Smooth muscle cell (in vitro differentiated cells): Measurements from ENCODE around the gene GLOD4. TPM values are rescaled to one million over a fixed set of nuclear protein-coding genes. Genes with fewer than 3 reads are reported as not detected.

Experiments used
- DNase-seq: peaks from one replicate; lab custom pipeline; 2025; ENCODE audit not compliant: unreplicated experiment; lab: John Stamatoyannopoulos, UW
- H2AFZ ChIP-seq: fragments of 200-600 bp; sonication (generic); 2 replicates; pipeline ENCODE4 v1.6.0; 2016; ENCODE audit warnings: antibody characterized with exemption, low read depth, mild to moderate bottlenecking
- H3F3A ChIP-seq: fragments of 200-600 bp; sonication (generic); 2 replicates; pipeline ENCODE4 v1.6.0; 2017; ENCODE audit warnings: antibody characterized with exemption, low read depth
- H3K27ac ChIP-seq: fragments of 200-600 bp; sonication (generic); 2 replicates; pipeline ENCODE4 v1.5.1; 2016; ENCODE audit warnings: low read depth, mild to moderate bottlenecking
- H3K27me3 ChIP-seq: fragments of 200-600 bp; sonication (generic); 2 replicates; pipeline ENCODE4 v1.6.1; 2016; ENCODE audit warnings: low read depth, mild to moderate bottlenecking
- H3K36me3 ChIP-seq: fragments of 200-600 bp; sonication (generic); 2 replicates; pipeline ENCODE4 v1.5.1; 2016; ENCODE audit warnings: low read depth
- H3K4me1 ChIP-seq: fragments of 200-600 bp; sonication (generic); 2 replicates; pipeline ENCODE4 v1.5.1; 2016; ENCODE audit warnings: low read depth
- H3K4me2 ChIP-seq: fragments of 200-600 bp; sonication (generic); 2 replicates; pipeline ENCODE4 v1.6.0; 2016; ENCODE audit warnings: mild to moderate bottlenecking
- H3K4me3 ChIP-seq: fragments of 200-600 bp; sonication (generic); 2 replicates; pipeline ENCODE4 v1.5.1; 2016; ENCODE audit warnings: mild to moderate bottlenecking
- H3K79me2 ChIP-seq: fragments of 200-600 bp; sonication (generic); 2 replicates; pipeline ENCODE4 v1.6.0; 2016; ENCODE audit warnings: low read depth, mild to moderate bottlenecking
- H3K9ac ChIP-seq: fragments of 200-600 bp; sonication (generic); 2 replicates; pipeline ENCODE4 v1.6.0; 2016; ENCODE audit warnings: low read depth
- H3K9me3 ChIP-seq: fragments of 200-600 bp; sonication (generic); replicated peaks from 2 replicates; pipeline ENCODE4 v1.5.1; 2016; ENCODE audit warnings: low read depth
- H4K20me1 ChIP-seq: fragments of 200-600 bp; sonication (generic); 2 replicates; pipeline ENCODE4 v1.6.0; 2016; ENCODE audit warnings: low read depth
- CTCF ChIP-seq: fragments of 200-600 bp; sonication (generic); IDR thresholded peaks from 2 replicates; pipeline ENCODE4 v1.5.1; 2017; ENCODE audit warnings: borderline replicate concordance, mild to moderate bottlenecking, antibody characterized with exemption; ENCODE audit not compliant: insufficient read depth, poor library complexity, severe bottlenecking
- WGBS: methylation state at CpG from one replicate; pipeline ENCODE4 v1.1.7; 2016; ENCODE audit warnings: low lambda C conversion rate; 5-methylcytosine and 5-hydroxymethylcytosine counted together
- polyA plus RNA-seq: library from polyadenylated mRNA; unstranded; fragments of >200 nt; fragmentation: Nextera tagmentation; extraction: Ambion mirVana; gene quantifications from 2 replicates; pipeline ENCODE4 v1.2.1, GENCODE V29; 2016
- total RNA-seq: library from RNA; depleted of rRNA; stranded (reverse); fragments of >200 nt; gene quantifications from 2 replicates; pipeline ENCODE4 v1.2.3, GENCODE V29; 2014

GLOD4 gene
- total and polyA plus RNA-seq, 2 experiments from 2014 or later, result 47.2 to 53.5 TPM

DNA sequence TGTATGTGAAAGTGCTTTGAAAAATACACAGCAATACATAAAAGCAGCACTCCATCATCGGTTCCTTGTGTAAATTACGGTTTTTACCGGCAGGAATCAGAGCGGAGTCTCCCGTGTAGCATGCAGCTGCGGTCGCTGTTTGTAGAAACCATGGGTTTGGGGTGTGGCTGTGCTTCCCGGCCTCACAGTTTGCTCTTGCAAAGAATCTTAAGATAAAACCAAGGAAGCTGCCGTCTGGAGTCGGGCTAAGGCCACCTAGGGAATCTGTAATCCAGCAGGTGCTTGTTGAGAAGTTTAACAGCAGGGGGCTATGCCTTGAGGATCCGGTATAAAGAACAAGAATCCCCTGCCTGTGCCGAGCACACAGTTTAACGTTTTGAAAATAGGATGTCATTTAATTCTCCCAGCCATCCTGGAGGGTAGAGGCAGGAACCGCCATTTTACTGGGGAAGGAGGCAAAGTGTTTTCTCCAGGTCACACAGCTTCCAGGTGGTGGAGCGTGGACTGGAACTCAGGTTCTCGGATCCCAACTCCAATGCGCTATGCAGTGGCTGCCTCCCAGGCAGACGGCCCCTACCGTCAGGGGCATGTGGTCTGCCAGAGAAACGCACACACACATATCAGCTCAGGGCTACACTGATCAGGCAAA is 55.7 kb downstream of the GLOD4 start:
- Histone ChIP-seq H3F3A (peaks cover 6% of the 10 kb centered on the region), H3K4me2 (no peak overlapping the region), H2AFZ (no peak overlapping the region), H3K9ac (no peak overlapping the region), H3K36me3 (no peaks in the 10 kb centered on the region), H3K79me2 (no peaks in the 10 kb centered on the region), H4K20me1 (no peaks in the 10 kb centered on the region), H3K9me3 (no peaks in the 10 kb centered on the region), H3K4me3 (no peak overlapping the region), H3K4me1 (peaks cover 4% of the 10 kb centered on the region), H3K27ac (no peak overlapping the region), H3K27me3 (no peaks in the 10 kb centered on the region)
- DNase-seq, result no peak
- no peak for TF ChIP-seq CTCF
- 57% methylated on average over 20 of the region's 20 CpGs for WGBS

- DNase-seq, result no peak
- Histone ChIP-seq H3K9ac (no peak overlapping the region), H3K4me2 (no peak overlapping the region), H3K4me1 (peaks cover 4% of the 10 kb centered on the region), H4K20me1 (no peaks in the 10 kb centered on the region), H3K79me2 (no peaks in the 10 kb centered on the region), H2AFZ (no peak overlapping the region), H3K27ac (no peak overlapping the region), H3K4me3 (no peak overlapping the region), H3F3A (peaks cover 12% of the 10 kb centered on the region), H3K27me3 (no peaks in the 10 kb centered on the region), H3K36me3 (no peaks in the 10 kb centered on the region), H3K9me3 (no peaks in the 10 kb centered on the region)
- no peak for TF ChIP-seq CTCF
- 72% methylated on average over 12 of the region's 12 CpGs for WGBS
Measured at GRCh38 chr17:725746-726145, 56.3 kb downstream of the GLOD4 start.

- H3K36me3 ChIP-seq, result no peaks in the 10 kb centered on the region
- no peak for DNase-seq
- H3K4me2 ChIP-seq, result no peak overlapping the region
- no peak overlapping the region for H3K4me3 ChIP-seq
- H3K4me1 ChIP-seq, result peaks cover 4% of the 10 kb centered on the region
- no peaks in the 10 kb centered on the region for H3K9me3 ChIP-seq
- WGBS, result 97% methylated on average over 14 of the region's 14 CpGs
- no peaks in the 10 kb centered on the region for H3K79me2 ChIP-seq
- H2AFZ ChIP-seq, result no peak overlapping the region
- no peak for TF ChIP-seq CTCF
- no peak overlapping the region for H3K9ac ChIP-seq
- no peaks in the 10 kb centered on the region for H3K27me3 ChIP-seq
- no peak overlapping the region for H3K27ac ChIP-seq
- peaks cover 10% of the 10 kb centered on the region for H3F3A ChIP-seq
- no peaks in the 10 kb centered on the region for H4K20me1 ChIP-seq
Measured at GRCh38 chr17:725084-725483, 57.0 kb downstream of the GLOD4 start.

GRCh38 chr17:721540-721937 is 60.5 kb downstream of the GLOD4 start:
- DNase-seq, result no peak
- no peaks in the 10 kb centered on the region for H3K79me2 ChIP-seq
- no peaks in the 10 kb centered on the region for H3K9me3 ChIP-seq
- TF ChIP-seq CTCF, result no peak
- H3K4me2 ChIP-seq, result no peak overlapping the region
- H3K36me3 ChIP-seq, result no peaks in the 10 kb centered on the region
- H3K4me1 ChIP-seq, result peaks cover under 1% of the 10 kb centered on the region
- H3K4me3 ChIP-seq, result no peak overlapping the region
- H3K27me3 ChIP-seq, result no peaks in the 10 kb centered on the region
- H3K9ac ChIP-seq, result no peak overlapping the region
- no peaks in the 10 kb centered on the region for H4K20me1 ChIP-seq
- no peak overlapping the region for H3K27ac ChIP-seq
- no peak overlapping the region for H2AFZ ChIP-seq
- peaks cover 10% of the 10 kb centered on the region for H3F3A ChIP-seq
- 81% methylated on average over 5 of the region's 5 CpGs for WGBS
